Neuronal stem cell (in vitro differentiated cells): Measurements from ENCODE around the gene MYH3.

Experiments used
- DNase-seq: peaks from one replicate; pipeline ENCODE4 v3.0.0-alpha.2; 2013; ENCODE audit warnings: low spot score
- H2AFZ ChIP-seq: one replicate; pipeline ENCODE4 v1.6.1; 2013; ENCODE audit warnings: mild to moderate bottlenecking, low read length, inconsistent platforms
- H2AK5ac ChIP-seq: 2 replicates; pipeline ENCODE4 v1.6.1; 2013; ENCODE audit warnings: low read depth, mild to moderate bottlenecking, inconsistent platforms, low read length, moderate library complexity, mixed read lengths
- H2BK120ac ChIP-seq: 2 replicates; pipeline ENCODE4 v1.6.1; 2013; ENCODE audit warnings: low read depth, mild to moderate bottlenecking, inconsistent platforms, low read length, moderate library complexity, mixed read lengths
- H2BK12ac ChIP-seq: one replicate; pipeline ENCODE4 v1.6.1; 2013; ENCODE audit warnings: low read length, inconsistent platforms
- H2BK15ac ChIP-seq: 2 replicates; pipeline ENCODE4 v1.6.1; 2013; ENCODE audit warnings: mild to moderate bottlenecking, low read length, inconsistent platforms, mixed read lengths
- H2BK5ac ChIP-seq: one replicate; pipeline ENCODE4 v1.6.1; 2013; ENCODE audit warnings: inconsistent platforms, mild to moderate bottlenecking, low read length, moderate library complexity
- H3K14ac ChIP-seq: one replicate; pipeline ENCODE4 v1.6.1; 2013; ENCODE audit warnings: low read length, inconsistent platforms
- H3K18ac ChIP-seq: 2 replicates; pipeline ENCODE4 v1.6.1; 2013; ENCODE audit warnings: low read length, inconsistent platforms
- H3K23ac ChIP-seq: 2 replicates; pipeline ENCODE4 v1.6.1; 2013; ENCODE audit warnings: low read depth, mild to moderate bottlenecking, mixed read lengths, low read length, inconsistent platforms; ENCODE audit not compliant: poor library complexity
- H3K27ac ChIP-seq: replicated peaks from 3 replicates; pipeline ENCODE4 v1.5.1; 2013; ENCODE audit warnings: low read length, inconsistent platforms
- H3K27me3 ChIP-seq, 3 experiments: 2 replicates each; pipeline ENCODE4 v1.6.1; 2013; ENCODE audit warnings: low read length in 3 of 3, mild to moderate bottlenecking in 2 of 3, inconsistent platforms in 1 of 3, low read depth in 1 of 3, mixed read lengths in 1 of 3, moderate library complexity in 1 of 3; ENCODE audit not compliant: control insufficient read depth in 3 of 3, insufficient read depth in 3 of 3
- H3K36me3 ChIP-seq, 2 donors: replicated peaks in 1 of 2; 2 replicates each; pipeline ENCODE4 v1.6.1; 2013; ENCODE audit warnings: low read length in 2 of 2; ENCODE audit not compliant: control insufficient read depth in 2 of 2, insufficient read depth in 2 of 2
- H3K4ac ChIP-seq: 2 replicates; pipeline ENCODE4 v1.6.1; 2013; ENCODE audit warnings: inconsistent platforms, mild to moderate bottlenecking, low read length, moderate library complexity
- H3K4me1 ChIP-seq, 2 donors: 1 replicate in 1 of 2; 2 replicates in 1 of 2; pipeline ENCODE4 v1.6.1; 2013; ENCODE audit warnings: low read length in 2 of 2, low read depth in 1 of 2; ENCODE audit not compliant: control insufficient read depth in 2 of 2, insufficient read depth in 1 of 2
- H3K4me2 ChIP-seq: one replicate; pipeline ENCODE4 v1.6.1; 2013; ENCODE audit warnings: mild to moderate bottlenecking, low read length, inconsistent platforms; ENCODE audit not compliant: insufficient read depth, poor library complexity, severe bottlenecking
- H3K4me3 ChIP-seq, 2 donors: 2 replicates each; pipeline ENCODE4 v1.5.1; 2013; ENCODE audit warnings: low read length in 2 of 2, mild to moderate bottlenecking in 2 of 2, inconsistent platforms in 1 of 2, moderate library complexity in 1 of 2
- H3K79me1 ChIP-seq: one replicate; pipeline ENCODE4 v1.6.1; 2013; ENCODE audit warnings: low read depth, mild to moderate bottlenecking, inconsistent platforms, low read length, moderate library complexity
- H3K9ac ChIP-seq: one replicate; pipeline ENCODE4 v1.6.1; 2013; ENCODE audit warnings: mild to moderate bottlenecking, low read depth, low read length, inconsistent platforms; ENCODE audit not compliant: poor library complexity
- H3K9me3 ChIP-seq, 2 donors: replicated peaks in 1 of 2; 2 replicates each; pipeline versions ENCODE3 to v1.6.1; 2013; ENCODE audit warnings: low read length in 2 of 2, mild to moderate bottlenecking in 2 of 2, inconsistent platforms in 1 of 2, low read depth in 1 of 2, mixed read lengths in 1 of 2, moderate library complexity in 1 of 2; ENCODE audit not compliant: control insufficient read depth in 2 of 2, insufficient read depth in 1 of 2
- H4K8ac ChIP-seq: one replicate; pipeline ENCODE4 v1.6.1; 2013; ENCODE audit warnings: low read depth, mild to moderate bottlenecking, inconsistent platforms, low read length, moderate library complexity
- H4K91ac ChIP-seq: one replicate; pipeline ENCODE4 v1.6.1; 2013; ENCODE audit warnings: low read length, low read depth, mild to moderate bottlenecking, inconsistent platforms; ENCODE audit not compliant: poor library complexity
- WGBS, 2 donors: extraction: QIAGEN DNeasy Blood & Tissue Kit; methylation state at CpG; one replicate each; pipeline ENCODE4 v1.1.7; 2013; ENCODE audit warnings: missing lambda C conversion rate in 2 of 2, mixed read lengths in 1 of 2; ENCODE audit not compliant: insufficient read length in 2 of 2, insufficient replicate concordance in 1 of 2; ENCODE audit errors: extremely low coverage in 2 of 2; 5-methylcytosine and 5-hydroxymethylcytosine counted together

The MYH3 gene

DNA sequence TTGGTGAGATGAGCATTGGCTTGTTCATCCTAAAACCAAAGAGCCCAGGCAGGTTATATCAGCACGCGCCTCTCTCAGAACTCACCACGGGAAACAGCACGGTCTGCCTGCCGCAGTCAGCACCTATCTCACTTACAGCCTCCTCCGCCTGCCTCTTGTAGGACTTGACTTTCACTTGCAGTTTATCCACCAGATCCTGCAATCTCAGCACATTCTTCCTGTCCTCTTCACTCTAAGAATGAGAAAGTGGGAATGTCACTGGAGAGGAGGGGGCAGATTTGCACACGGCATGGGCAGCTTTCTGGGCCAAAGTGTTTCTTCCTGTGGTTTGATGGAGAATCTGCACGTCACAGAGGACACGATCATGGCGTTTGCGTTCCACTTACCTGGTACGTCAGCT, 27.4 kb downstream of the MYH3 start:
- Histone ChIP-seq H3K4me1 (no peaks in the 10 kb centered on the region), H2BK5ac (no peak overlapping the region), H2AFZ (no peak overlapping the region), H3K79me1 (no peaks in the 10 kb centered on the region), H3K9me3 (no peaks in the 10 kb centered on the region), H4K91ac (no peak overlapping the region), H3K14ac (no peak overlapping the region), H2BK12ac (no peak overlapping the region), H3K36me3 (peaks cover 0 to 2% of the 10 kb centered on the region in 2 donors), H3K4me2 (no peak overlapping the region), H3K27ac (no peak overlapping the region), H4K8ac (no peak overlapping the region), H3K4ac (no peak overlapping the region), H2BK120ac (no peak overlapping the region), H3K18ac (no peak overlapping the region), H3K9ac (no peak overlapping the region), H3K27me3 (no peaks in the 10 kb centered on the region), H3K23ac (no peak overlapping the region), H2AK5ac (no peak overlapping the region), H3K4me3 (no peak overlapping the region), H2BK15ac (no peak overlapping the region)
- no CpG with 5 or more reads among the region's 12 CpGs for WGBS, 2 donors
- DNase-seq, result no peak

GRCh38 chr17:10628756-10629155, 28.4 kb downstream of the MYH3 start:
- no CpG with 5 or more reads among the region's 13 CpGs for WGBS, 2 donors
- no peak for DNase-seq
- Histone ChIP-seq H3K79me1 (no peaks in the 10 kb centered on the region), H3K27me3 (no peaks in the 10 kb centered on the region), H2AFZ (no peak overlapping the region), H3K4me1 (no peaks in the 10 kb centered on the region), H3K4me3 (no peak overlapping the region), H3K9ac (no peak overlapping the region), H3K23ac (no peak overlapping the region), H2BK120ac (no peak overlapping the region), H2AK5ac (no peak overlapping the region), H3K18ac (no peak overlapping the region), H4K91ac (no peak overlapping the region), H3K4me2 (no peak overlapping the region), H3K27ac (no peak overlapping the region), H3K14ac (no peak overlapping the region), H2BK5ac (no peak overlapping the region), H2BK15ac (no peak overlapping the region), H3K4ac (no peak overlapping the region), H2BK12ac (no peak overlapping the region), H4K8ac (no peak overlapping the region), H3K36me3 (no peaks in the 10 kb centered on the region), H3K9me3 (no peaks in the 10 kb centered on the region)

GRCh38 chr17:10626390-10626789, 30.7 kb downstream of the MYH3 start:
- Histone ChIP-seq H3K27me3 (peaks cover 0 to 10% (median 0%) of the 10 kb centered on the region in 3 experiments), H3K14ac (no peak overlapping the region), H2BK5ac (no peak overlapping the region), H2BK15ac (no peak overlapping the region), H4K91ac (no peak overlapping the region), H3K27ac (no peak overlapping the region), H3K23ac (no peak overlapping the region), H2BK12ac (no peak overlapping the region), H2AK5ac (no peak overlapping the region), H3K9ac (no peak overlapping the region), H2BK120ac (no peak overlapping the region), H3K36me3 (no peaks in the 10 kb centered on the region), H4K8ac (no peak overlapping the region), H2AFZ (no peak overlapping the region), H3K4me2 (no peak overlapping the region), H3K4me1 (no peaks in the 10 kb centered on the region), H3K18ac (no peak overlapping the region), H3K4ac (no peak overlapping the region), H3K9me3 (no peaks in the 10 kb centered on the region), H3K79me1 (no peaks in the 10 kb centered on the region), H3K4me3 (no peak overlapping the region)
- DNase-seq, result no peak
- no CpG with 5 or more reads among the region's 9 CpGs for WGBS, 2 donors

DNA sequence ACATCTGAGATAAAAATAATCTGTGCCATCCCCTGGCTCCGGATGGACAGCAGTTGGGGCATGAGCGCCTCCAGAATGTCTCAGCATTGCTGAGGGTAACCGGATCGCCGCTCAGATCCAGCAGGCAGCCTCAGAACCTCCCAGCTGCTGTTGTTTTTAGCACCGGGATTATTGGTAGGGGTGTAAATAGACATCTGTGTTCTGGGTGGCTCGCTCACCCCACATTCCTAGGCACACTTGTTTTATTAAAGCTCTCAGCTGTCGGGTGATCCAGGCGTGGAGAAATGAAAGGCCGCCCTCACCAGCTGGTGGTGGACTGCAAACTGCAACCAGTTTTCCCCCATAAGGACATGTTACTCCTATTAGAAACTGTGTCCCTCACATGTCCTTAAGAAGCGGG, 32.1 kb downstream of the MYH3 start:
- no peak overlapping the region for H2AFZ ChIP-seq
- no peak overlapping the region for H2BK12ac ChIP-seq
- no peak overlapping the region for H3K23ac ChIP-seq
- no peak overlapping the region for H3K9ac ChIP-seq
- H3K4me3 ChIP-seq, result no peak overlapping the region
- no peak overlapping the region for H2AK5ac ChIP-seq
- no peaks in the 10 kb centered on the region for H3K9me3 ChIP-seq
- no CpG with 5 or more reads among the region's 11 CpGs for WGBS, 2 donors
- no peak overlapping the region for H3K14ac ChIP-seq
- H3K4me2 ChIP-seq, result no peak overlapping the region
- DNase-seq, result no peak
- H4K91ac ChIP-seq, result no peak overlapping the region
- no peak overlapping the region for H2BK120ac ChIP-seq
- no peak overlapping the region for H3K18ac ChIP-seq
- H3K79me1 ChIP-seq, result no peaks in the 10 kb centered on the region
- no peak overlapping the region for H3K4ac ChIP-seq
- no peak overlapping the region for H2BK5ac ChIP-seq
- H2BK15ac ChIP-seq, result no peak overlapping the region
- H3K27me3 ChIP-seq, result peaks cover 0 to 10% (median 0%) of the 10 kb centered on the region in 3 experiments
- no peaks in the 10 kb centered on the region for H3K36me3 ChIP-seq
- no peaks in the 10 kb centered on the region for H3K4me1 ChIP-seq
- H3K27ac ChIP-seq, result no peak overlapping the region
- no peak overlapping the region for H4K8ac ChIP-seq
